Measurements from ENCODE around the gene ADGRE3.
"Not testable (repeated sequence)": the region's sequence is repeated elsewhere in the genome, so short reads cannot be mapped to it uniquely, and the experiment has no call there.

GRCh38 chr19:14612242-14612641 is 62.4 kb downstream of the ADGRE3 start:
- not testable (repeated sequence) for TF ChIP-seq CTCF, POLR2A, POLR2AphosphoS5 (IDR thresholded peaks at IDR 0.05)

All from prostate gland (tissue), 2 donors.